Measurements from ENCODE around the gene GDF2.

Gene GDF2

DNA sequence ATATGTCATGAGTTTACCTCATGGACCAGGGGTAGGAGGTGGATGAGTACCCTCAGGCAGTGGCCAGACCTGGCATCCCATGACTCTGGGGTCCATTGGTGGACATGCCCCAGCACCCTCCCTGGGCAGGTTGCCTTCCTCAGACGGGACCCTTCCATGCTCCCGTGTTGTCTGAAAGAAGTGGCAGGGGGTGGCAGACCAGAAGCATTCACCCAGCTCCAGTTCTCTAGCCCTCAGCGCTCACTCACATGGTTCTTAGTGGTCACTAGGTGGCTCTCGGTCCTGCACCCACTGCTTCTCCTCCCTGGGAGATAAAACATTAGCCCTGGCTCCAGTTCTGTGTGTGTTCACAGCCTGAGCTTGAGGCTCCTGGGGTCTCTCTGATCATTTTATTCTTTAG, 31.9 kb downstream of the GDF2 start:
- Mint-ChIP-seq H3K4me1 (ENCODE audit: low read depth) (no peaks in the 10 kb centered on the region), H3K4me3 (no peak overlapping the region), H3K27me3 (ENCODE audit: low read depth) (no peaks in the 10 kb centered on the region), H3K36me3 (ENCODE audit: low read depth) (no peaks in the 10 kb centered on the region), H3K27ac (no peak overlapping the region), H3K9me3 (no peaks in the 10 kb centered on the region)

GRCh38 chr10:47354900-47355299, 32.6 kb downstream of the GDF2 start:
- Mint-ChIP-seq H3K4me3 (no peak overlapping the region), H3K4me1 (ENCODE audit: low read depth) (no peaks in the 10 kb centered on the region), H3K27ac (no peak overlapping the region), H3K9me3 (no peaks in the 10 kb centered on the region), H3K36me3 (ENCODE audit: low read depth) (no peaks in the 10 kb centered on the region), H3K27me3 (ENCODE audit: low read depth) (no peaks in the 10 kb centered on the region)

GRCh38 chr10:47356708-47357107, 34.5 kb downstream of the GDF2 start:
- Mint-ChIP-seq H3K27me3 (ENCODE audit: low read depth) (no peaks in the 10 kb centered on the region), H3K9me3 (no peaks in the 10 kb centered on the region), H3K4me1 (ENCODE audit: low read depth) (no peaks in the 10 kb centered on the region), H3K4me3 (no peak overlapping the region), H3K27ac (no peak overlapping the region), H3K36me3 (ENCODE audit: low read depth) (no peaks in the 10 kb centered on the region)

- Mint-ChIP-seq H3K4me1 (ENCODE audit: low read depth) (no peaks in the 10 kb centered on the region), H3K36me3 (ENCODE audit: low read depth) (no peaks in the 10 kb centered on the region), H3K27me3 (ENCODE audit: low read depth) (no peaks in the 10 kb centered on the region), H3K9me3 (no peaks in the 10 kb centered on the region), H3K4me3 (no peak overlapping the region), H3K27ac (no peak overlapping the region)
Observed at GRCh38 chr10:47357131-47357582, 34.9 kb downstream of the GDF2 start.

- no peaks in the 10 kb centered on the region for H3K4me1 Mint-ChIP-seq (ENCODE audit: low read depth)
- H3K27me3 Mint-ChIP-seq (ENCODE audit: low read depth): no peaks in the 10 kb centered on the region
- no peaks in the 10 kb centered on the region for H3K36me3 Mint-ChIP-seq (ENCODE audit: low read depth)
- H3K9me3 Mint-ChIP-seq: no peaks in the 10 kb centered on the region
- H3K27ac Mint-ChIP-seq: no peak overlapping the region
- H3K4me3 Mint-ChIP-seq: no peak overlapping the region
Observed at GRCh38 chr10:47357911-47358310, 35.7 kb downstream of the GDF2 start.

DNA sequence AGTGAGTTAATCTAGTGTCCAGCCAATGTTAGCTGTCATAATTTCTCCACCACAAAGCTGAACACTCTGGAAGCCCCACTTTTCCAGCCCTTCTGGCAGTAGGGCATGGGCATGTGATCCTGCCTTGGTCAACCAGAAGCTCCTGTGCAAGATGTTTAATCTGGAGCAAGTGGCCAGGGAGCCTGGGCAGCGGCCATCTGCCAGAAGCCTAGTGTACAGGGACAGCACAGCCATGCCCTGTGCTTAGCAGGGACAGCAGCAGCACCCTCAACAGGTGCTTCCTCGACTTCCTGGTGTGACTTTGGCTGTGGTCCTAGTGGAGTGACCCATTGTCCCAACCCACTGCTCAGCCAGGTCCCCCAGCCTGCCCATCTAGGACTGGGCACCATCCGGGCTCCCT, 36.2 kb downstream of the GDF2 start:
- no peaks in the 10 kb centered on the region for H3K27me3 Mint-ChIP-seq (ENCODE audit: low read depth)
- H3K4me3 Mint-ChIP-seq: no peak overlapping the region
- H3K36me3 Mint-ChIP-seq (ENCODE audit: low read depth): no peaks in the 10 kb centered on the region
- no peaks in the 10 kb centered on the region for H3K4me1 Mint-ChIP-seq (ENCODE audit: low read depth)
- H3K27ac Mint-ChIP-seq: no peak overlapping the region
- H3K9me3 Mint-ChIP-seq: no peaks in the 10 kb centered on the region

DNA sequence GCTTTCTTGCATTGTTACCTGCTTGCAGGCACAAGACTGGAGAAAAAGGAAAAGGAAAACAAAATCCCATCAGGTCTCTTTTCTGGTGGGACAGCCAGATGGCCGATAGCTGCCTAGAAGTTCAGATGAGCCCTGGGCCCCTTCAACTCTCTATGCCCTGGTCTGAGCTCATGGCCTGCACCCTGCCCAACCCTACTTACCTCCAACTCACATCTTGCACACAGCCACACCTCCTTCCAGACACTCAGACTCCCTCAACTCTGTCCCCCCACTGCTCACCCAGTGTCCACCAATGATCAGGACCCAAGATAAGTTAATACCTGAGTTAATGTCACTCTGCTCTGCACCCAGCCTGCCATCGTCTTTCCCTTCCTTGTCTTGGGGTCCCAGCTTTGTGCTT, 36.8 kb downstream of the GDF2 start:
- H3K9me3 Mint-ChIP-seq: no peaks in the 10 kb centered on the region
- H3K4me1 Mint-ChIP-seq (ENCODE audit: low read depth): no peaks in the 10 kb centered on the region

DNA sequence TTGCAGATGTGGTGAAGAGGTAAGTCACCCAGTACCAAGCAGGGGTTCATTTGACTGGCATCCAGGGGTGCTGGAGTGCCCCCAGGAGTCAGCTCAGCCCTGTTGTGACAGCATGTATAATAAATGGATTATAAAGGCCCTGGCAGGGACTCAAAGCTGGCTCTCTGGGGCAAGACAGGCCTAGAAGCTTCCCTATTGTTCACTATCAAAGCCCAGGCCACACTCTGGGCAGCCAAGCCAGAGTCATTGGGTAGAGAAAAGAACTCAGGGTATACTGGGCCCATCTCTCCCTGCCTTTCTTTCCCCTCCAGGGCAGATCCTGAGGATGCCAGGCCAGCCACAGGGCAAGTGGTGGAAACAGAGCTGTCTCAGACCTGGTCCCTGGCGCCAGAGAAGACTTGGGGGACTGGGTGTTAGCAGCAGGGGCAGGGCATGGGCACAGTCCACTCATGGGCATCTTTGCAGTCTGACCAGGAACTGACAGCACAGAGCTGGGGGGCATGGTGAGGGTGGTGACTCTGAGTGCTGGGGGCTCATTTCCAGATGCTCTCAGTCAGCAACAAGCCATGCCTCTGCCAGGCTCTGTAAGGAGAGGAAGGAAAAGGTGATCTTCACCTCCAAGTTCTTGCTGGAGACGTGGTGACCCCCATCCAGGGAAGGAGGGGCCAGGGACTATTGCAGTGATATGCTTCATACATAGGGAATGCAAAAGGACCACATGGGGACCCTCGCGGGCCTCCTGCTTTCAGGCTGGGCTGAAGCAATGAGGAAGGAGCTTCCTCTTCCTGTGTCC, 37.6 kb downstream of the GDF2 start:
- Mint-ChIP-seq H3K27ac (no peak overlapping the region), H3K4me3 (no peak overlapping the region), H3K4me1 (ENCODE audit: low read depth) (no peaks in the 10 kb centered on the region), H3K36me3 (ENCODE audit: low read depth) (no peaks in the 10 kb centered on the region), H3K27me3 (ENCODE audit: low read depth) (no peaks in the 10 kb centered on the region), H3K9me3 (no peaks in the 10 kb centered on the region)

More for the DNA sequence above, 36.8 kb downstream of the GDF2 start:
- Mint-ChIP-seq H3K27me3 (ENCODE audit: low read depth) (no peaks in the 10 kb centered on the region), H3K36me3 (ENCODE audit: low read depth) (no peaks in the 10 kb centered on the region), H3K4me3 (no peak overlapping the region), H3K27ac (no peak overlapping the region)

DNA sequence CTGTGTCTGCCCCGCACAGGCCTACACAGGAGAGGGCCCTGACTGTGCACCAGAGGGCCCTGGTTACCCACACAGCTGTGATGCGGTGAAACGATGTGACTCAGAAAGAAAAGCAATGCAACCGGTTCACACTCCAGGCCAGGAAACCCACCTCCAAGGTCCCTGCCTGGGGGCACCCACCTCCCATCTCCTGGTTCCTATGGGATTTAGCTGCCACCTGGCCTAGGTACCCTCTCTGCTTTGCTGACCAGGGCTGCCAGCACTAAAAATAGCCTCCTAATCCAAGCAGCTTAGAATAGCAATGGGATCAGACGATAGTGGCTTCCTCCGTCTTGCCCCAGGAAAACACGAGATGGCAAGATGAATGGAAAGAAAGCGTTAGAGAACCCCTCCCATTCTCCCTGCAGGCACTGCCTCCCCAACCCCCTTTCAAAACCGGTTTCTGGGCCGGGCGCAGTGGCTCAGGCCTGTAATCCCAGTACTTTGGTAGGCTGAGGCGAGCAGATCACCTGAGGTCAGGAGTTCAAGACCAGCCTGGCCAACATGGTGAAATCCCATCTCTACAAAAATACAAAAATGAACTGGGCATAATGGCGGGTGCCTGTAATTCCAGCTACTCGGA, 38.3 kb downstream of the GDF2 start:
- Mint-ChIP-seq H3K27me3 (ENCODE audit: low read depth) (no peaks in the 10 kb centered on the region), H3K27ac (no peak overlapping the region), H3K36me3 (ENCODE audit: low read depth) (no peaks in the 10 kb centered on the region), H3K4me1 (ENCODE audit: low read depth) (no peaks in the 10 kb centered on the region), H3K9me3 (no peaks in the 10 kb centered on the region), H3K4me3 (no peak overlapping the region)

- H3K9me3 Mint-ChIP-seq: no peaks in the 10 kb centered on the region
- H3K27me3 Mint-ChIP-seq (ENCODE audit: low read depth): no peaks in the 10 kb centered on the region
- H3K36me3 Mint-ChIP-seq (ENCODE audit: low read depth): no peaks in the 10 kb centered on the region
- H3K4me1 Mint-ChIP-seq (ENCODE audit: low read depth): no peaks in the 10 kb centered on the region
- no peak overlapping the region for H3K27ac Mint-ChIP-seq
- no peak overlapping the region for H3K4me3 Mint-ChIP-seq
Observed at GRCh38 chr10:47361293-47361692, 39.0 kb downstream of the GDF2 start.

- Mint-ChIP-seq H3K4me1 (ENCODE audit: low read depth) (no peaks in the 10 kb centered on the region), H3K27me3 (ENCODE audit: low read depth) (no peaks in the 10 kb centered on the region), H3K9me3 (no peaks in the 10 kb centered on the region), H3K4me3 (no peak overlapping the region), H3K36me3 (ENCODE audit: low read depth) (no peaks in the 10 kb centered on the region), H3K27ac (no peak overlapping the region)
Observed at GRCh38 chr10:47362199-47362598, 39.9 kb downstream of the GDF2 start.

DNA sequence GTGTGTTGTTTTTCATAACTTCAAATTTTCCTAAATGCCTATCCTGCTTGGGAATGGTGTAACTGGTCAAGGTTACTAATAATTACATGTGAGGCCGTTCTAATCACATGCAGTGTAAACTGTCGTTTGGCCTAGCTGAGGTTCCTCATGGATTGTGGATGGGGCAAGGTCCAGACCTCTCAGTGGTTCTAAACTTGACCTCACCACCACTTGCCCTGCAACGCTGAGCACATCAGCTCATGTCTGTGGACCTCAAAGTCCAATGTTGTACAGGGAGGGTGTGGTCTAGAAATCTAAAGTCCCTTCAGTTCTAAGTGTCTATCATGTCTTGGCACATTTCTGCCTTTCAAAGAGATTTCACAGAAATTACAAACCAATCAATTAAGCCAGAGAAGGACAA, 41.5 kb downstream of the GDF2 start:
- Mint-ChIP-seq H3K36me3 (ENCODE audit: low read depth) (no peaks in the 10 kb centered on the region), H3K4me3 (no peak overlapping the region), H3K9me3 (no peaks in the 10 kb centered on the region), H3K4me1 (ENCODE audit: low read depth) (no peaks in the 10 kb centered on the region), H3K27me3 (ENCODE audit: low read depth) (no peaks in the 10 kb centered on the region), H3K27ac (no peak overlapping the region)

GRCh38 chr10:47364366-47364765, 42.1 kb downstream of the GDF2 start:
- H3K27ac Mint-ChIP-seq: no peak overlapping the region
- H3K9me3 Mint-ChIP-seq: no peaks in the 10 kb centered on the region
- no peak overlapping the region for H3K4me3 Mint-ChIP-seq
- no peaks in the 10 kb centered on the region for H3K4me1 Mint-ChIP-seq (ENCODE audit: low read depth)
- H3K36me3 Mint-ChIP-seq (ENCODE audit: low read depth): no peaks in the 10 kb centered on the region
- H3K27me3 Mint-ChIP-seq (ENCODE audit: low read depth): no peaks in the 10 kb centered on the region

GRCh38 chr10:47364911-47365310, 42.7 kb downstream of the GDF2 start:
- no peak overlapping the region for H3K27ac Mint-ChIP-seq
- H3K27me3 Mint-ChIP-seq (ENCODE audit: low read depth): no peaks in the 10 kb centered on the region
- no peaks in the 10 kb centered on the region for H3K4me1 Mint-ChIP-seq (ENCODE audit: low read depth)
- H3K9me3 Mint-ChIP-seq: no peaks in the 10 kb centered on the region
- no peaks in the 10 kb centered on the region for H3K36me3 Mint-ChIP-seq (ENCODE audit: low read depth)
- H3K4me3 Mint-ChIP-seq: no peak overlapping the region

GRCh38 chr10:47365431-47366180, 43.4 kb downstream of the GDF2 start:
- Mint-ChIP-seq H3K9me3 (no peaks in the 10 kb centered on the region), H3K36me3 (ENCODE audit: low read depth) (no peaks in the 10 kb centered on the region), H3K27me3 (ENCODE audit: low read depth) (no peaks in the 10 kb centered on the region), H3K27ac (no peak overlapping the region), H3K4me3 (no peak overlapping the region), H3K4me1 (ENCODE audit: low read depth) (no peaks in the 10 kb centered on the region)

Measured in T-helper 1 cell treated with Interleukin-12 subunit alpha and Interleukin-12 subunit beta and Interleukin-4 antibody, amounts not matched to agents 30 μg/mL and 1 μg/mL, for 36 hours (primary cell).